ENCODE results near the gene FBXO5.
A peak's percentile ranks its signal among the peaks of the same experiment; 100 is the strongest.
"Not testable (repeated sequence)": the region's sequence is repeated elsewhere in the genome, so short reads cannot be mapped to it uniquely, and the experiment has no call there.

The FBXO5 gene, protein sequence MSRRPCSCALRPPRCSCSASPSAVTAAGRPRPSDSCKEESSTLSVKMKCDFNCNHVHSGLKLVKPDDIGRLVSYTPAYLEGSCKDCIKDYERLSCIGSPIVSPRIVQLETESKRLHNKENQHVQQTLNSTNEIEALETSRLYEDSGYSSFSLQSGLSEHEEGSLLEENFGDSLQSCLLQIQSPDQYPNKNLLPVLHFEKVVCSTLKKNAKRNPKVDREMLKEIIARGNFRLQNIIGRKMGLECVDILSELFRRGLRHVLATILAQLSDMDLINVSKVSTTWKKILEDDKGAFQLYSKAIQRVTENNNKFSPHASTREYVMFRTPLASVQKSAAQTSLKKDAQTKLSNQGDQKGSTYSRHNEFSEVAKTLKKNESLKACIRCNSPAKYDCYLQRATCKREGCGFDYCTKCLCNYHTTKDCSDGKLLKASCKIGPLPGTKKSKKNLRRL

DNA sequence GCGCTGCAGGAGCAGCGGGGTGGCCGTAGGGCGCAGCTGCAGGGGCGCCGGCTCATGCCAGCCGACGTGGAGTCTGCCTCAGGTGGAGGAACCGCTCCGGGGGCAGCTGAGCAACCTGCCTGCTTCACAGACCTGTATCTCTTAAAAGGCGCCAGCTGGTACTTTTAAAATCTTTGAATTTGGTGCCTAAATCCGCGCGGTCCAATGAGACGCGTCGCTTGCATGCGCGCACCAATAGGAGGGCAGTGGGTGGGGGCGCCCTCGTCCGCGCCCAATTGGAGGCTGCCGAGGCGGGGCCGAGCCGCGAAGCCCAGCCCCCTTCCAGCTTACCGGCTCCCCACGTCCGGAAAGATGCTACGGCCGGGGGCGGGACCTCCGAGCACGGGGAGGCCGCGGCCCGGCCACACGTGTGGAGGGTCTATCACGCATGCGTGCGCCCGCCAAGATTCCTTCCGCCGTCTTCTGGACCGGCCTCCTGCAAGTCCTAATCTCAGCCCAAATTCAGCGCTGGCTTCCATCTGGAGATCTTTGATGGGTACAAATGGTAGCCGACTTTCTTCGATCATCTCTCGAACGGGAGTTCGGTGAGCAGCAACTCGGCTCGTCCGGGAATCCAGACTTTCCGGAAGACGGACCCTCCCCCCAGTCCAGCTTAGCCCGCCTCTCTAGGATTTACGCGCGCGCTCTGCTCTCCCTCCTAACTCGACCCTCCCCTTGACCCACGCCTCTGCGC, at the start of gene FBXO5:
FBXO5 (minus strand) TSS at position 138 of the 733 bp plus-strand sequence; CDS start at position 56, 82 bp downstream.
- peak; percentile 97 for DNase-seq

DNA sequence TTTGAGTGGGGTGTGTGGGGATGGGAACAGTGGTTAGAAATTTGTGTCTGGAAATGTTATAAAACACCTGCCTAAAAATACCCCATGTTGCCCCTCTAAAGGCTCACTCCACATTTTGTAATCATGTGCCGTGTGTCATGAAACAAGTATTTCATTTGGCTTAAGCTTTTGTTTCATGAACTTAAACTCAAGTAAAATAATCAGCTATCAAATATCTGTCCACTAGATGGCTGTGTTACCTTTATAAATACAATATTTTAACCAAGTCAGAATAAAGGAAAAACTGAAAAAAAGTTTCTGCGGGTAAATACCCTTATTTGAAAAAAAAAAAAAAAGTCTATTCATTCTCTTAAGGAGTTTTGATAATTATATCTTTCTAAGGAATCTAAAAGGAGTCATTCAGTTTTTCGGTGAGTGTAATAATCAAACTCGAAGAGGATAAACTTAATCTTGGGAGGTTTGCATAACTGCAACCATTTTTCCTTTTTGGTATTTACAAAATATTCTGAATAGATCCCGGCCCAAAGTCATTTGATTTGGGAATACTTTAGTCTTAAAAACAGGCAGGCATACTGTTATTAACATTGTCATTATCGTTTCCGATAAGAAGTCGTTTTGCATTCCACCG, 49.5 kb upstream of the FBXO5 start:
- DNase-seq = no peak

DNA sequence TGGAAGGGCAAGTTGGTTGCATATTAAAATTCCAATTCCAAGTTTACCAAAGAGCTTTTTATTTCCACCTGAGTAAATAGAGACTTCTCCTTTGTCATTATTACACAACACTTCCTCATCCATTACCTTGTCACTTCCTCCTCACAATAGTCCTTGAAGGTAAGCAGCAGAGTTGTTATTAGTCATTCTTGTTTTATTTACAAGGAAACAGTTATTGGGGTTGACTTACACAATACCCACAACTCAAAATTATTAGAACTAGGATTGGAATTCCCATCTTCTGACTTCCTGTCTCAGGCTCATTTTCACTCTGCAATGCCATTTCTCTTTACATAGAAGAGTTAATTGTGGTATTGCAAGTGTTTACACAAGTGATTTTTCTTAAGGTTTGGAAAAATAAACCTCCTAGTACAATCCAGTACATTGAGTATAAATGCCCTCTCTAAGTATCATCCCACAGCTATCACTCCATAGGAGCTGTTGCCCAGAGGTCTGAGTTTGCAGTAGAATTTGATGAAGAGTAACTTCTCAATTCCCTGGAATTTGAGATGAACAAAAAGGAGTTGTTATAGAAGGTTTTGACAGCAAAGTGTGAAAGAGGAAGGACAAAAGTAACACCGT, 48.6 kb upstream of the FBXO5 start:
- DNase-seq = no peak

DNA sequence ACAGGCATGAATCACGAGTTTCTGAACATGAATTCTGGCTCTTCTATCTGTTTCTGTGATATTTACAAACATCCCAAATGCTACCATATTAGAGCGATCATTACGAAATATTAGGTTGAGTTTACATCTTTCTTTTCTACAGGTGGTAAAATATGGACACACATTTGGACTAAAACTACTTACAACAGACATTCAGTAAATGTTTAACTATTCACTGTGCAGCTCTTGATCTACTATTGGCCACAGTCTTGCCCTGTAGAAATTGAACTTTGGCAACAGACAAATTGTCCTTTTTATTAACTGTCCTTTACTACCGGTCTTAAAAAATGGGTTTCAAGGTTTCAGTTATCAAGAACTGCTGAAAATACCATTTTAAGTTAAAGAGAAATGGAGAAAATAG, 46.1 kb upstream of the FBXO5 start:
- DNase-seq = no peak

DNA sequence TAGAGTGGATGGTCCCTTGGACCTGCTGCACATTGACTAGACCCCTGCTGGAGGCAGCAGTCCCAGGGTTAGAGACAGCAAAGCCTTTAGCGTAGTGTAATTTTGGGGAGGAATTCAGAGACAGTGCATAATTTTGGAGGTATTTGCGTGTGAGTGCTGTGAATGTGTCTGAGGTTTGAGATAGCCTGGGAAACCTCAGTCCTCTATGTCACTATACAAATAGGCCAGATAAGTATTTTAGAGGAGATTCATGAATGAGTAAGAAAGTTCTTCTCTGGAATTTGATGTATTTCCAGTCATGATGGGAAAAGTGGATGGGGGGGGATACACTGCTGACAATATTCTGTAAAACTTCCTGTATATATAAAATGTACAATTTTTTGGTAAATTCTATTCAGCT, 45.4 kb upstream of the FBXO5 start:
- no peak for DNase-seq

DNA sequence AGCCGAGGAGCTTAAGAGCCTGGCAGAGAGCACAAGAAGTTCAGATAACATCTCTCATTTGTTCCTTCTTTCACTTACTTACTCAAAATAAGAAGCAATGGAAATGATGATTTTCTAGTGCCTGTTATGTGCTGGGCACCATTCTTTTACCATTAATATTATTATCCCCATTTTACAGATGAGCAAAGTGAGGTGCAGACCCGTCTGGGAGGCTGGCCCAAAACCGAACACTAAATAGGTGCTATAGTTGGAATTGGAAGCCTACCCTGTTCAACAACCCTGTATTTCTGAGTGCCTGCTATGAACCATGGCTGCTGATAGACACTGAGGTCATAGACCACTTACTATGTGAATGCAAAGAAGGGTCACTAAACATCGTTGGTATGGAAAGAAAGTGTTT, 44.6 kb upstream of the FBXO5 start:
- no peak for DNase-seq

- no peak for DNase-seq
Observed at GRCh38 chr6:153024709-153025017, 41.8 kb upstream of the FBXO5 start.

DNA sequence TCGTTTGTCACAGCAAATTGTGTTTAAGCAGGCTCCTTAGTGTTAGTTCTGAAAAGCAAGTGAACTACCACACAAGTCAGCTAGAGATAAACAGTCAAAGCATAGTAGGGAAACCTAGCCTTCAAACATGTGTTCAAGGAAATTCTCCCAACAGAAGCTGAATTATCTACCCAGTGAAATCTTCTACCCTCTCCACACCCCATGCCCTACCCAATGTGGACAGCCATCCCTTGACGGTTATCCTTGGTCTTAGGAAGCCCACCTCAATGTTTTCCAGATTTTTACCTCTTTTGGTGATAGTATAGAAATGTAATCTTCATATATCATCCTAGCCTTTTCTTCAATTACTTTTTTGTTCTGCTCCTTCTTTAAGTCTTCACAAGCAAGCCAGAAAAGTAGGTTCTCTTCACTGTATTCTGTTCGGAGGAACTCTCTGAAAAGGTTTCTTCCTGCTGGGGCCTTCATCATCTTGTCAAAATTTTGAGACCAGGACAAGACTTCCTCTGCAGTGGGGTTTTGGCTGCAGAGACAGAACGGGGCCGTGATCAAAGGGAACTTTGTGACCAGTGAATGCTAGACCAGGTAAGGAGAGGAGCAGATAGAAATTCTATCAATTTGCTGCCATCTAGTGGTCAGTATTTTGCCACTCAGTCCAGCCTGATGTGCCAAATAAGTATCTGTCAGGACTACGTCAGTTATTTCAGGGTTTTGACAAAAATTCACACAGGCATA, 41.3 kb upstream of the FBXO5 start:
- peak; percentile 26 for DNase-seq

DNA sequence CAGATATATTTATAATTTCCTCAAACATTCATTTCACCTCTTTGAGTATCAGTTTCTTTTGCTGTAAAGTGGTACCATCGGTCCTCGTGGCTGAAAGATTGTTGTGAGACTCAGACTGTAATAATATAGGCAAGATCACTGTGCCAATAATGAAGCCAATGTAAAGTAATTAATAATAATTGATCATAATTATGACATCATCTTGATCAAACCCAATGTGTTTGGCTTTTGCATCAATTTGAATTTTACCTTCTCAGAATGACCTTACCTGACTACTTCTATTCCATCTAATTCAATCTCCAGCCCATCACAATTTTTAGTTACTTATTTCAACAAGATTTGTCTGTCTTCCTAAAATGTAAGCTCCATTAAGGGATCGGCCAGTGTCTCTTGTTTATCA, 35.5 kb upstream of the FBXO5 start:
- DNase-seq = no peak

GRCh38 chr6:153016846-153017245, 34.0 kb upstream of the FBXO5 start:
- no peak for DNase-seq

DNA sequence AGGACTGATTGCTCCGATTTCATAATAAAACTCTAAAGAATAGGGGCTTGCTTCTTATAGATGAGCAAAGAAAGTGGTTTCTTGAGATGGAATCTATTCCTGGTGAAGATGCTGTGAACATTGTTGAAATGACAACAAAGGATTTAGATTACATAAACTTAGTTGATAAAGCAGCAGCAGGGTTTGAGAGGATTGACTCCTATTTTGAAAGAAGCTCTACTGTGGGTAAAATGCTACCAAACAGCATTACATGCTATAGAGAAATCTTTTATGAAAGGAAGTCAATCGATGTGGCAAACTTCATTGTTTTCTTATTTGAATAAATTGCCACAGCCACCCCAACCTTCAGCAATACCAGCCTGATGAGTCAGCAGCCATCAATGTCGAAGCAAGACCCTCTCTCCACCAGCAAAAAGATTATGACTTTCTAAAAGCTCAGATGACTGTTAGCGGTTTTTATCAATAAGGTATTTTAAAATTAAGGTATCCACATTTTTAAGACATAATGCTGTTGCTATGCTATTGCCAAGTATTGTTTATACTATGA, 32.3 kb upstream of the FBXO5 start:
- no peak for DNase-seq

- no peak for DNase-seq
Observed at GRCh38 chr6:153013438-153013837, 30.6 kb upstream of the FBXO5 start.

DNA sequence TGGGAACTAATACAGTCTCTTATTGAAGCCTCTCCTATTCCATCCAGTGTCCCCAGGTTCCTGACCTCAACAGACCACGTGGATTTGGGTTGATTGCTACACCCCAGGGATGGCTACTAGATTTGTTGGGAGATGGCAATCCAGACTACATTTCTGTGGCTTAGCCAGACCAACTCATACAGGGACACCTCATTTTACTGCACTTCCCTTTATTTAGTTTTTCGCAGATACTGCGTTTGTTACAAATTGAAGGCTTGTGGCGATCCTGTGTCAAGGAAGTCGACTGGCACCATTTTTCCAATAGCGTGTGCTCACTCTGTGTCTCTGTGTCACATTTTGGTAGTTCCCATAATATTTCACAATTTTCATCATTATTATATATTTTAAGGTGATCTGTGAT, 30.0 kb upstream of the FBXO5 start:
- no peak for DNase-seq

DNA sequence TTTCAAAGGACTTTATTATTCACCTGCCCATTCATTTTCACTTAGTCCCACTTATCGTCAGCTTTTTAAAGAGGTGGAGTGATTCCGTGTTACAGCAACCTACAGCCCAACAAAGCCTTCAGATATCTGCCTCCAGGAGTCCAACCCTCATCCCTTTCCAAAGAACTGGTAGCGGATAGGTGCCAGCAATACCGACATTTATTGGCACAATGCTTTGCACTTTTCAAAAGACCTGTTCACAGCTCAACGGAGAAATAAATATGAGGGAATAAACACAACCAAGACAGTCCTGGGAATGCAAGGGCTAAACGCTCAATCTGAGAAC, 20.5 kb upstream of the FBXO5 start:
- no peak for DNase-seq

DNA sequence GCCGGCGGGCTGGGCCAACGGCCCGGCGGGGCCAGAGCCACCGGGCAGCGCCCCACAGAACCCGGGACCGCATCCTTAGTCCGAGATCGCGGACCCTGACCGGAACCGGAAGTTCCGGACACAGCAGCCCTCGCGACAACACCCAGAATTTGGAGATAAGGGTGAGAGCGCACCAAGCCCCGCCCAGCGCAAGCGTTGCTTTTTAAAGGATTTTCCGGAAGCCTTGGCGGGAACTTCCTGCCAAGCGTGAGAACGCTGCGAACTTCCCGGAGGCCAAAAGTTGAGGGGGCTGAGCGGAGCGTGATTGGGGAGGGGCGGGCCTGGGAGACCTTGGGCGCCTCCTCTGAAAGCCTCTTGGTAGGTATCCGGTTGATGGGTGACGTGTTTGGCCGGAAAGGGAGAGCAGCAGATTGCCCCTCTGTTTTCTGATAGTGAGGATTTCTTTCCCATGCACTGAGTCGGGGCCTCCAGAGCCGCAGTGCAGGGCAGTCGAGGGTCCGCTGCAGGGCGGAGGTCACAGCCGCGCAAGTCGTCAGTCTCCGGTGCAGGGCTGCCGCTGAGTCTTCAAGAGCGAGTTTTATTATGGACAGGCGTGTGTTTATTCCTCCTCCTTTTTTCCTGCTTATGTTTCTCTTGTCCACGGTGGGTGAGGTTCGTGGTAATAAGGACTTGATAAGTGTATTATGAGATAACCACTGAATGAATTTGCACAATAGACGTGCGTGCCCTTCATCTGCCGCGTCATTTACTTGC, 19.9 kb upstream of the FBXO5 start, which contains the start of gene MTRF1L:
MTRF1L (minus strand) TSS at position 97 of the 753 bp plus-strand sequence; CDS start at position 73, 24 bp downstream.
- peak; percentile 78 for DNase-seq

- no peak for DNase-seq
Observed at GRCh38 chr6:153001767-153002612, 19.1 kb upstream of the FBXO5 start.

DNA sequence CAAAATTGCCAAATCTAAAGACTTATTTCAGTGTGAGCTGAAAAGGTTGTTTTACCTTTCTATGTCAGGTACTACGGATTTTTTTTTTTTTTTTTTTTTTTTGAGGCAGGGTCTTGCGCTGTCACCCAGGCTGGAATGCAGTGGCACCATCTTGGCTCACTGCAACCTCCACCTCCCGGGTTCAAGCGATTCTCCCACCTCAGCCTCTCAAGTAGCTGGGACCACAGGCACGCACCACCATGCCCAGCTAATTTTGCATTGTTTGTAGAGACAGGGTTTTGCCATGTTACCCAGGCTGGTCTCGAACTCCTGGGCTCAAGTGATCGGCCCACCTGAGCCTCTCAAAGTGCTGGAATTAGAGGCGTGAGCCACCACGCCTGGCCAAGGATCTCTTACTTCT, 17.9 kb upstream of the FBXO5 start:
- DNase-seq = not testable (repeated sequence)

DNA sequence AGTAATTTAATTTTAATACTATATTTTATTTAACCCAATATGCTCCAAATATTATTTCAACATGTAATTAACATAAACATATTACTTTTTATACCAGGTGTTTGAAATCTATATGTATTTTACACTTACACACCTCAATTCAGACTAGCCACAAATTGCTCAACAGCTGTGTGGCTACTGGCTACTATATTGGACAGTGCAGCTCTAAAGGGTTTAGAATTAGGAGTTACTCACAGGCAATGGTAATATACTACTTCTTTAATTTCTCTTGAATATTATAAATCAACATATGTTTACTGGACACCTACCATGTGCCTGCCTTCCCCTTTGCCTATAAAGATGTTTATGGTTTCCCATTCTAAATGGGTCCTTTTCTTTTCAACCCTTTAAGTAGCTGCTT, 17.4 kb upstream of the FBXO5 start:
- no peak for DNase-seq

GRCh38 chr6:152999538-152999937, 16.7 kb upstream of the FBXO5 start:
- DNase-seq = not testable (repeated sequence)

DNA sequence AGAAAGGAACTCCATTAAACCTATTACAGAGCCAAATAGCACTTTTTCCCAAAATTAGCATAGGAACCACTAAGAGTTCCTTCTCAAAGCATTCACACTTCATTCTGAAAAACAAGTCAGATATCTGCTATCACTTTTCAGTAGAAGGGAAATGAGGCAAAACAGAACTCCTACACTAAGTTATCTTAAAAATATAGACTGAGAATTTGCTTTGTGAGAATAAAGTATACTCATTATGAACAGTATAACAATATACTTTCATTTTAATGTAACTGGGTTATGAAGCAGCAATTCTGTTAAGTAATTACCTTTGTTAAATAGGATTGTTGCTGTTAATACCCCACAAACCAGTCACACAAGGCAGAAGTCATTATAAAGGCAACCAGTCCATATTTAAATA, 11.0 kb upstream of the FBXO5 start:
- no peak for DNase-seq

GRCh38 chr6:152993431-152993830, 10.6 kb upstream of the FBXO5 start:
- no peak for DNase-seq
